WERI-Rb-1 (cell line): ENCODE results near the gene INKA1.
A peak's percentile ranks its signal among the peaks of the same experiment; 100 is the strongest.

ENCODE experiments used
- DNase-seq: peaks from one replicate; pipeline ENCODE4 v3.0.0-alpha.2; 2020
- H3K27ac ChIP-seq: fragments of 250-450 bp; sonication (Bioruptor Pico); 2 replicates; pipeline ENCODE4 v1.5.1; 2020; ENCODE audit warnings: mild to moderate bottlenecking, moderate library complexity
- H3K27me3 ChIP-seq: fragments of 250-450 bp; sonication (Bioruptor Pico); 2 replicates; pipeline ENCODE4 v1.5.1; 2021; ENCODE audit warnings: mild to moderate bottlenecking, low read depth, moderate library complexity; ENCODE audit not compliant: insufficient read depth, severe bottlenecking
- H3K36me3 ChIP-seq: fragments of 250-450 bp; sonication (Bioruptor Pico); 2 replicates; pipeline ENCODE4 v1.5.1; 2020; ENCODE audit warnings: mild to moderate bottlenecking, moderate library complexity
- H3K4me3 ChIP-seq: 2 replicates; pipeline ENCODE4 v1.5.1; 2011; ENCODE audit warnings: low read depth, mild to moderate bottlenecking, control low read depth, low read length
- H3K9me3 ChIP-seq: fragments of 250-450 bp; sonication (Bioruptor Pico); 2 replicates; pipeline ENCODE4 v1.5.1; 2021; ENCODE audit warnings: mild to moderate bottlenecking, moderate library complexity; ENCODE audit not compliant: severe bottlenecking
- TF ChIP-seq, protein P1 (sequence below): IDR thresholded peaks from 2 replicates; pipeline ENCODE4 v1.5.1; 2011; ENCODE audit warnings: low read depth, mild to moderate bottlenecking, control low read depth, inconsistent platforms, low read length

INKA1 gene

DNA sequence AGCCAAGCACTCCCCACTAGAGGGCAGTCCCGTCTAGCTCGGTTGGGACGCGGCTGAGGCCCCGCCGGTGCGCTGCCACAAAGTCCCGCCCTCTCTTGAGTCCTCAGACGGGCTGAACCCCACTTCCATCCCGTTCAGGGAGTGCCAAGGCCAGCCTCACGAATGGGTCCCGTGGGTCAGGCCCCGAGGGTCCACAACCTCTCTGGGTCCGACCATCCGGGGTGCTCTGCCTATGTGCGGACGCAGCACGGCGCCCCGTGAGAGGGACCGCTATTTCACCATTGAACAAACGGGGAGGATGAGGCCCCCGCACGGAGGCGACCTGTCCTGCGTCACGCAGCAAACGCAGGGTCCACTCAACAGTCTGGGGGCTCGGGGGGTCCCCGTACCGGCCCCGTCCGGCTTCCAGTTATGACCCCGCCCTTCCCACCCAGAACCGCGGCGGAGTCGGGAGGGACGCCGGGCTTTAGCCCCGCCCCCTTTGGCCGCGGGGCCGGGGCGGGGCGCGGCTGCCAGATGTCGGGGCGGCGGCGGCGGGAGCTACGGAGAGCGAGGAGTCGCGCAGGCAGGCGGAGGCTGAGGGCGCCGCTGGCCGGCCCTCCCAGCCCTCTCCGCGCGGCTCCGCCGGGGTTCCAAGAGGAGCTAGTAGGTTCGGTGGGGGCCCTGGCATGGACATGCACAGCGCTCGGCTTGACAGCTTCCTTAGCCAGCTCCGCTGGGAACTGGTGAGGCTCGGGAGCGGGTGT is at the start of gene INKA1:
TSS of gene INKA1 (plus strand) at position 543 of the 746 bp plus-strand sequence. CDS start at position 675, 132 bp downstream.
- no peaks in the 10 kb centered on the region for H3K9me3 ChIP-seq
- H3K27me3 ChIP-seq = peaks cover 7% of the 10 kb centered on the region
- TF ChIP-seq, protein P1, sequence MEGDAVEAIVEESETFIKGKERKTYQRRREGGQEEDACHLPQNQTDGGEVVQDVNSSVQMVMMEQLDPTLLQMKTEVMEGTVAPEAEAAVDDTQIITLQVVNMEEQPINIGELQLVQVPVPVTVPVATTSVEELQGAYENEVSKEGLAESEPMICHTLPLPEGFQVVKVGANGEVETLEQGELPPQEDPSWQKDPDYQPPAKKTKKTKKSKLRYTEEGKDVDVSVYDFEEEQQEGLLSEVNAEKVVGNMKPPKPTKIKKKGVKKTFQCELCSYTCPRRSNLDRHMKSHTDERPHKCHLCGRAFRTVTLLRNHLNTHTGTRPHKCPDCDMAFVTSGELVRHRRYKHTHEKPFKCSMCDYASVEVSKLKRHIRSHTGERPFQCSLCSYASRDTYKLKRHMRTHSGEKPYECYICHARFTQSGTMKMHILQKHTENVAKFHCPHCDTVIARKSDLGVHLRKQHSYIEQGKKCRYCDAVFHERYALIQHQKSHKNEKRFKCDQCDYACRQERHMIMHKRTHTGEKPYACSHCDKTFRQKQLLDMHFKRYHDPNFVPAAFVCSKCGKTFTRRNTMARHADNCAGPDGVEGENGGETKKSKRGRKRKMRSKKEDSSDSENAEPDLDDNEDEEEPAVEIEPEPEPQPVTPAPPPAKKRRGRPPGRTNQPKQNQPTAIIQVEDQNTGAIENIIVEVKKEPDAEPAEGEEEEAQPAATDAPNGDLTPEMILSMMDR = peak; percentile 95
- DNase-seq = peak; percentile 88
- H3K4me3 ChIP-seq = peak within 1 kb of the TSS; percentile 64
- peak within 1 kb of the TSS; percentile 47 for H3K27ac ChIP-seq
- H3K36me3 ChIP-seq = no peaks in the 10 kb centered on the region

- H3K36me3 ChIP-seq = peaks cover 3% of the 10 kb centered on the region
- H3K9me3 ChIP-seq = no peaks in the 10 kb centered on the region
Observed at GRCh38 chr3:49754536-49754935, 48.5 kb upstream of the INKA1 start.

DNA sequence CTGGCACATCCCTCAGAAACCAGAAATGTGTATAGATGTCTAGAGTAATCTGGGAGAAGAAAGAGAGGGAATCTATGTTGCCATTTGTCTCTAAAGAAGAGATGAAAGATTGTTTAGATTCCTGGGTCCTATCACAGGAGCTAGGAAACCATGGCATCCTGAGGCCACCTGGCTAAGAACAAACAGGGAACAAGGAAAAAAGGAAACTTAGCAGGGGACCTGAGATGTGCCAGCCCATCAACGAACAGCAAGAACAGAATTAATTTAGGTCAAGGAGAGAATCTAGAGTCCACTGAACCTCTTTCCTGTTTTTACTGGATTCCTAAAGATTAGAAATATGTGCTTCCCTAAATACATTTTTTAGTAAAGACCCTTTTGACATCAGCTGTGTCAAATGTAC is 47.0 kb upstream of the INKA1 start:
- Histone ChIP-seq H3K36me3 (no peaks in the 10 kb centered on the region; the same call in 1 of the 2 replicates), H3K27ac (no peak overlapping the region), H3K4me3 (no peak overlapping the region), H3K9me3 (no peaks in the 10 kb centered on the region), H3K27me3 (no peaks in the 10 kb centered on the region)
- DNase-seq = no peak
- TF ChIP-seq, protein P1 = no peak

More at GRCh38 chr3:49754536-49754935, 48.5 kb upstream of the INKA1 start:
- no peak for DNase-seq
- no peak overlapping the region for H3K4me3 ChIP-seq
- no peaks in the 10 kb centered on the region for H3K27me3 ChIP-seq
- no peak overlapping the region for H3K27ac ChIP-seq
- TF ChIP-seq, protein P1 = no peak

DNA sequence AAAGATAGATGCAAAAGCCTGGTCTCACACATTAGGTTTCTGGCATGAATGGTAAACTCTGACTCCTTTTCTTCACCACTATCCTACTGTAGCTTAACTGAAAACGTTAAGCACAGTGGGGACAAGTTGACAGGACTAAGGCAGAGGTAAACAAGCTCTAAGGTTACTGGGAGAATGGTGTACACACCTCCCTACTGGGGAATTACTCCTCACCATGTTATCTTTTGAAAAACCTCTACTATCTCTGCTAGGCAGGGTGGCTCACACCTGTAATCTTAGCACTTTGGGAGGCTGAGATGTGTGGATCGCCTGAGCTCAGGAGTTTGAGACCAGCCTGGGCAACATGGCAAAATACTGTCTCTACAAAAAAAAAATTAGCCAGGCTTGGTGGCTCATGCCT is 45.9 kb upstream of the INKA1 start:
- TF ChIP-seq, protein P1 = no peak

GRCh38 chr3:49759226-49759625 is 43.8 kb upstream of the INKA1 start:
- Histone ChIP-seq H3K27me3 (no peaks in the 10 kb centered on the region), H3K36me3 (no peaks in the 10 kb centered on the region; the same call in 1 of the 2 replicates), H3K27ac (no peak overlapping the region), H3K4me3 (no peak overlapping the region), H3K9me3 (no peaks in the 10 kb centered on the region)
- TF ChIP-seq, protein P1 = no peak
- no peak for DNase-seq

More for the DNA sequence above, 45.9 kb upstream of the INKA1 start:
- no peak for DNase-seq
- H3K27me3 ChIP-seq = no peaks in the 10 kb centered on the region
- H3K4me3 ChIP-seq = no peak overlapping the region
- H3K36me3 ChIP-seq = no peaks in the 10 kb centered on the region; the same call in 1 of the 2 replicates
- no peak overlapping the region for H3K27ac ChIP-seq
- H3K9me3 ChIP-seq = no peaks in the 10 kb centered on the region

DNA sequence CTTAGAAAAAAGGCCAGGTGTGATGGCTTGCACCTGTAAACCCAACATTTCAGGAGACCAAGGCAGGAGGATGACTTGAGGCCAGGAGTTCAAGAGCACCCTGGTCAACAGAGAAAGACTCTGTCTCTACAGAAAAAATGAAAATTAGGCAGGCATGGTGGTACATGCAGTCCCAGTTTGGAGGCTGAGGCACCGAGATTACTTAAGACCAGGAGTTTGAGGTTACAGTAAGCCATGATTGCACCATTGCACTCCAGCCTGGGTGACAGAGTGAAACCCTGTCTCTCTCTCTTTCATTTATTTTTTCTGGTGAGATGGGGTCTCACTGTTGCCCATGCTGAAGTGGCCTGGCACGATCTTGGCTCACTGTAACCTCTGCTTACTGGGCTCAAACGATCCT is 41.4 kb upstream of the INKA1 start:
- Histone ChIP-seq H3K9me3 (no peaks in the 10 kb centered on the region), H3K27ac (no peak overlapping the region), H3K4me3 (no peak overlapping the region), H3K27me3 (no peaks in the 10 kb centered on the region), H3K36me3 (peaks cover 8% of the 10 kb centered on the region)
- no peak for DNase-seq
- TF ChIP-seq, protein P1 = no peak
